HS-5 (cell line): Measurements from ENCODE around the gene USP28.
"Not testable (repeated sequence)": the region's sequence is repeated elsewhere in the genome, so short reads cannot be mapped to it uniquely, and the experiment has no call there.

Experiments
- DNase-seq: peaks from one replicate; pipeline ENCODE4 v3.0.0-alpha.2; 2012; ENCODE audit warnings: low read depth

Gene USP28

DNA sequence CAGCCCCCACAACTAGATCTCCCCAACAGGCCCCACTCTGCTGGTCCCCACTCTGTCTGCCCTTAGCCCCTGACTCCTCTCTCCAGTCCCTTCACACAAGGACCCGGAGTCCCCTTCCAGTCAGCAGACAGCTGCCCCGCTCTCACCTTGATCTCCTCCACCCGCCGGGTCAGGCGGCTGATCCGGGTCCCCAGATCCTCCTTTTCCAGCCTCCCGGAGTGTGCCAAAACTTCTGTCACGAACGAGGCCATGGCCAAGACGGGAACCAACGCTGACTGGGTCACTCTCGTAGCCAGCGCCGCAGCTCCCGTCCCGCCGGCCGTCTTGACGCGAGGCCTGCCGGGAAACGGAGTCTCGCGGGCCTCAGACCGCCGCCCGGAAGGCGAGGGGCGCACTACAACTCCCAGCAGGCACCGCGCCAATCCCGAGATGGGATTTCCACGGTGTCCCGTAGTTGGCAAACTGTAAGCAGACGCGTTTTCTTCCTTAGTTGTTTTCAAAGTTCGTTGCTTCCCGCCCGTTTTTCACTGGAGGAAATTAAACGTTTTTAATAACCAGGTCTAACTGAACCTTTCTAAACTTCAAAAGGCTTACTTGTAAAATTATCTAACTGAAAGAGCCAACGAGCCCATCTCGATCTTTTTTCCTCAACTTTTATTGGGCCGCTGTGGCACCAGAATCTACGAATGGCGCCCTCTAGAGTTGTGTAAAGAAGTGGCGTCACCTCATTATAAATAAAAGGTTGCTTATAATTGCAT is 101.8 kb downstream of the USP28 start, which contains the start of gene ZW10:
Gene ZW10 (minus strand): TSS at position 277 of the 758 bp plus-strand sequence. CDS start 26 bp downstream, at position 251.
- peak; percentile 85 for DNase-seq

DNA sequence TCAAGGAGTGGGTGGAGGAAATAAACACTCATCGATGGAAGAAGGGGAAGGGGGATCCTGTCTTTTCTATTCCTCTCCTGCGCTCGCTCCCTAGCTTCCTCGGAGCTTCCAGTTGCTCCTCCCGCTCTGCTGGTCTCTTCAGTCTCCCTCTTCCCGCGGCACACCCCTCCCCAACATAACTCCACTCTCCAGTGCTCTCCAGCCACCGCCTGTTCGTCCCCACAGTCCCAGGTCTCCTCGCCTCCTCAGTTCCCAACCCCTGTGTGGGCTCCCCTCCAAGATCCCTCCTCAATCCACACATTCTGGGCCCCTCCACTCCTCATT is 102.3 kb downstream of the USP28 start:
- DNase-seq: no peak

DNA sequence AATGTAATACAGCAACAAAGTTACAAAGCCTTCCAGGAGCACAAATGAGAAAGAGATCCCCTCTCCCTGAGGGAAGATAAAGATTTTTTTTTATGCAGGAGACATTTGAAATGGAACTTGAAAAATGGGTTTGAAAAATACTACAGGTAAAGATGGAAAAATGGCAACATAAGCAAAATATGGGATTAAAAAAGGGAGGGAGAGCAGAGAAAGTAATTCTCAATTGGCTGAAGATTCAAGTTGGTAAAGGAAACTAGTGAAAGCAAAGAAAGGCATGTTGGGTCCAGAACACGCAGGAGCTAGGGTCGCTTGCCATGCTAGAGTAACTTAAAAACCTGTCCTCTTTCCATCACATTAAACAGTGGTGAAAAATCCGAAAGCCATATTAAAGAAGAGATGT is 103.4 kb downstream of the USP28 start:
- DNase-seq: no peak

DNA sequence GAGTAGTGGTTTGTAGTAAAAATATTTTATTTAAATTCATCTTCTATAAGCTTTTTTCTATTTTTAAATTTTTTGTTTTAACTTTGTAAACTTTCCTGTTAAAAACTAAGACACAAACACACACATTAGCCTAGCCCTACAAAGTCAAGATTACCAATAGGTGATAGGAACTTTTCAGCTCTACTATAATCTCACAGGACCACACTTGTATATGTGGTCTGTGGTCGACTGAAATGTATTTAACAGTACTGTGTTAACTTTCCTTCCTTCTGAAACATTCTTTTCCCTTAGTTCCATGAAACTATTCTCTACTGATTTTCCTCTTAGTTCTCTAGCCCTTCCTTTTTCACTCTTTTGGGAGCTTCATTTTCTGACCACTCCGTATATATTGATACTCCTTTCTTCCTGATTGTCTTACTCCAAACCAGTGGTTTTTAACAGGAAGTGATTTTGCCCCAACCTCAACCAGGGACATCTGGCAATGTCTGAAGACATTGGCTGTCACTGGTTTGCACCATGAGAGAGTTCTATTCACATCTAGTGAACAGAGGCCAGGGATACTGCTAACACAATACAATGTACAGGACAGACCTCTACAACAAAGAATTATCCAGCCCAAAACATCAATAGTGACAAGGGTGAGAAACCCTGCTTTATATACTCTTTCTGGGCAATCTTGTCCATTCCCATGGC is 110.7 kb downstream of the USP28 start:
- DNase-seq: no peak

DNA sequence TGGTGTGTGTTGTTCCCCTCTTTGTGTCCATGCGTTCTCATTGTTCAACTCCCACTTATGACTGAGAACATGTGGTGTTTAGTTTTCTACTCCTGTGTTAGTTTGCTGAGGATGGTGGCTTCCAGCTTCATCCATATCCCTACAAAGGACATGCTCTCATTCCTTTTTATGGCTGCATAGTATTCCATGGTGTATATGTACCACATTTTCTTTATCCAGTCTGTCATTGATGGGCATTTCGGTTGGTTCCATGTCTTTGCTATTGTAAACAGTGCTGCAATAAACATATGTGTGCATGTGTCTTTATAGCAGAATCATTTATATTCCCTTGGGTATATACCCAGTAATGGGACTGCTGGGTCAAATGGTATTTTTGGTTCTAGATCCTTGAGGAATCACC is 112.3 kb downstream of the USP28 start:
- not testable (repeated sequence) for DNase-seq

DNA sequence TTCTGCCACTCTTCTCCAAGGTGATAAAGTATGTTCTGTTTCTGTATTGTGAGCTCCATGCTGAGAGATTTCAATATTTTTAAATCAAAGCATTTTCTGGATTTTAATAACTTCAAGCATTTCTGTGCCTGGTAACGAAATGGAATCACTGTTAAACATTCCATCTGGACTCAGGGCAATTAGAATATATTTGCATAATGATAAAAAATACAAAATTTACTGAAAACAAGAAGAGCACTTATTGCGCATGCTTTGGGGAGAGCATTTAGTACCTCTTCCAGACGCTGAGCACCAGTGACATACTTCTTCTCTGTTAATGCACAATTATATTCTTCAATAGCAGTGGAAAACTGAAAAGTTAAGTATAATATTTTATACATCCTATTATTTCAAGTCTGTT is 115.1 kb downstream of the USP28 start:
- no peak for DNase-seq

DNA sequence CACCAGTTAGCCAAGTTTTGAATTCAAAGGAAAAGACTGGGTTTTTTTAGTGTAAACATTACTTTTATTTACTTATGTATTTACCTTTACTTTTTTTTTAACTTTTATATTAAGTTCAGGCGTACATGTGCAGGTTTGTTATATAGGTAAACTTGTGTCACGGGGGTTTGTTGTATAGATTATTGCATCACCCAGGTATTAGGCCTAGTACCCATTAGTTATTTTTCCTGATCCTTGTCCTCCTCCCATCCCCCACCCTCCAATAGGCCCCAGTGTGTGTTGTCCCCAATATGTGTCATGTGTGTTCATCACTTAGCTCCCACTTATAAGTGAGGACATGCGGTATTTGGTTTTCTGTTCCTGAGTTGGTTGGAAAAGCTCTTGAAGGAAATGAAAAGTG is 122.4 kb downstream of the USP28 start:
- DNase-seq: no peak
